Liver (tissue), 9 donors: Measurements from ENCODE around the gene TAF1. TPM values are rescaled to one million over a fixed set of nuclear protein-coding genes. Genes with fewer than 3 reads are reported as not detected.
"Not testable (repeated sequence)": the region's sequence is repeated elsewhere in the genome, so short reads cannot be mapped to it uniquely, and the experiment has no call there.

ENCODE experiments used
- DNase-seq: peaks from one replicate; pipeline ENCODE4 v3.0.0-alpha.2; 2017; ENCODE audit warnings: low spot score
- H3K27ac ChIP-seq, 2 donors: one replicate each; pipeline ENCODE4 v1.7.0; 2013; ENCODE audit warnings: inconsistent platforms in 2 of 2, low read length in 2 of 2, control low read depth in 1 of 2, low read depth in 1 of 2, mild to moderate bottlenecking in 1 of 2
- H3K27me3 ChIP-seq, 4 donors: one replicate each; pipeline versions ENCODE4 v1.6.1 to v1.7.0; 2013; ENCODE audit warnings: low read length in 3 of 4, inconsistent platforms in 1 of 4, mild to moderate bottlenecking in 1 of 4, moderate library complexity in 1 of 4; ENCODE audit not compliant: control insufficient read depth in 4 of 4, insufficient read depth in 4 of 4
- H3K36me3 ChIP-seq, 4 donors: one replicate each; pipeline versions ENCODE4 v1.6.1 to v1.7.0; 2013; ENCODE audit warnings: low read length in 3 of 4, mild to moderate bottlenecking in 3 of 4, low read depth in 1 of 4, moderate library complexity in 1 of 4; ENCODE audit not compliant: control insufficient read depth in 4 of 4, insufficient read depth in 3 of 4
- H3K4me1 ChIP-seq, 4 donors: one replicate each; pipeline versions ENCODE4 v1.6.1 to v1.7.0; 2013; ENCODE audit warnings: low read length in 3 of 4, mild to moderate bottlenecking in 3 of 4, moderate library complexity in 1 of 4; ENCODE audit not compliant: control insufficient read depth in 4 of 4, insufficient read depth in 4 of 4
- H3K4me3 ChIP-seq, 3 donors: one replicate each; pipeline versions ENCODE4 v1.6.1 to v1.7.0; 2013; ENCODE audit warnings: low read length in 3 of 3, control low read depth in 1 of 3, low read depth in 1 of 3, mild to moderate bottlenecking in 1 of 3
- H3K9ac ChIP-seq, 2 donors: one replicate each; pipeline ENCODE4 v1.7.0; 2013; ENCODE audit warnings: low read length in 2 of 2, mild to moderate bottlenecking in 2 of 2, moderate library complexity in 2 of 2, control low read depth in 1 of 2, low read depth in 1 of 2
- H3K9me3 ChIP-seq, 4 donors: one replicate each; pipeline versions ENCODE4 v1.6.1 to v1.7.0; 2013; ENCODE audit warnings: low read length in 3 of 4; ENCODE audit not compliant: control insufficient read depth in 4 of 4
- CTCF ChIP-seq: fragments of 150-350 bp; IDR thresholded peaks from 2 replicates; pipeline ENCODE4 v1.5.1; 2017; ENCODE audit warnings: improper control_type of control experiment, low read depth, low read length; ENCODE audit not compliant: missing input control
- EGR1 ChIP-seq, 2 donors: IDR thresholded peaks; 2 replicates each; pipeline ENCODE4 v1.6.1; 2016 to 2018; ENCODE audit warnings: antibody characterized with exemption in 2 of 2, low read depth in 2 of 2
- FOXA1 ChIP-seq: IDR thresholded peaks from 2 replicates; pipeline ENCODE4 v1.6.1; 2016; ENCODE audit warnings: antibody characterized with exemption
- FOXA2 ChIP-seq: IDR thresholded peaks from 2 replicates; pipeline ENCODE4 v1.6.1; 2016; ENCODE audit warnings: antibody characterized with exemption
- GABPA ChIP-seq, 2 donors: IDR thresholded peaks in 1 of 2; conservative IDR thresholded peaks in 1 of 2; 2 replicates each; pipeline ENCODE4 v1.6.1; 2016; ENCODE audit warnings: antibody characterized with exemption in 2 of 2, mild to moderate bottlenecking in 1 of 2, moderate library complexity in 1 of 2
- HNF4A ChIP-seq, 2 donors: conservative IDR thresholded peaks; 2 replicates each; pipeline ENCODE4 v1.6.1; 2016; ENCODE audit warnings: antibody characterized with exemption in 2 of 2, mild to moderate bottlenecking in 2 of 2
- HNF4G ChIP-seq: IDR thresholded peaks from 2 replicates; pipeline ENCODE4 v1.6.1; 2016; ENCODE audit warnings: antibody characterized with exemption
- JUND ChIP-seq, 2 donors: IDR thresholded peaks; 2 replicates each; pipeline ENCODE4 v1.6.1; 2016; ENCODE audit warnings: antibody characterized with exemption in 2 of 2
- MAX ChIP-seq: IDR thresholded peaks from 2 replicates; pipeline ENCODE4 v1.6.1; 2016; ENCODE audit warnings: antibody characterized with exemption
- NR2F2 ChIP-seq: IDR thresholded peaks from 2 replicates; pipeline ENCODE4 v1.6.1; 2016; ENCODE audit warnings: antibody characterized with exemption
- RAD21 ChIP-seq, 2 donors: IDR thresholded peaks; 2 replicates each; pipeline ENCODE4 v1.6.1; 2016; ENCODE audit warnings: antibody characterized with exemption in 2 of 2, mild to moderate bottlenecking in 2 of 2
- REST ChIP-seq: IDR thresholded peaks from 2 replicates; pipeline ENCODE4 v1.6.1; 2016; ENCODE audit warnings: antibody characterized with exemption, mild to moderate bottlenecking
- SP1 ChIP-seq: IDR thresholded peaks from 2 replicates; pipeline ENCODE4 v1.6.1; 2018; ENCODE audit warnings: antibody characterized with exemption, mild to moderate bottlenecking
- YY1 ChIP-seq: IDR thresholded peaks from 2 replicates; pipeline ENCODE4 v1.6.1; 2016; ENCODE audit warnings: antibody characterized with exemption, mild to moderate bottlenecking
- ZBTB33 ChIP-seq: IDR thresholded peaks from 2 replicates; pipeline ENCODE4 v1.6.1; 2016; ENCODE audit warnings: antibody characterized with exemption
- WGBS: extraction: QIAGEN DNeasy Blood & Tissue Kit; methylation state at CpG from one replicate; pipeline ENCODE4 v1.1.7; 2013; 5-methylcytosine and 5-hydroxymethylcytosine counted together
- polyA plus RNA-seq, 2 donors: library from polyadenylated mRNA; stranded (reverse) in 1 of 2; unstranded in 1 of 2; fragments of 200-250 nt in 1 of 2; fragments of >200 nt in 1 of 2; fragmentation: Nextera tagmentation in 1 of 2; extraction: Ambion mirVana in 1 of 2; gene quantifications; one replicate each; pipeline versions ENCODE4 v1.2.1 to v1.2.3, GENCODE V29; 2013 to 2015
- total RNA-seq, 2 donors: library from RNA; depleted of rRNA; stranded (reverse); fragments of >200 nt; gene quantifications; one replicate each; pipeline ENCODE4 v1.2.3, GENCODE V29; 2014
- donor health status: healthy.
- donor health status: healthy.
- donor health status: healthy.
- donor health status: healthy.
- donor health status: healthy.

Gene TAF1
- total and polyA plus RNA-seq, 4 donors: 2.8 to 37.7 (median 14.6) TPM

- H3K4me1 ChIP-seq: peaks cover 0 to 7% (median 0%) of the 10 kb centered on the region in 4 donors
- no peaks in the 10 kb centered on the region for H3K9me3 ChIP-seq
- no peaks in the 10 kb centered on the region for H3K27me3 ChIP-seq
- H3K9ac ChIP-seq: no peak overlapping the region
- H3K27ac ChIP-seq: no peak overlapping the region
- WGBS: 91% methylated on average over 5 of the region's 5 CpGs
- DNase-seq: no peak
- no peak for TF ChIP-seq SP1
- no peak for TF ChIP-seq HNF4A (conservative IDR thresholded peaks at IDR 0.05)
- TF ChIP-seq ZBTB33: no peak
- TF ChIP-seq NR2F2: no peak
- no peak for TF ChIP-seq GABPA (IDR thresholded peaks at IDR 0.05 in 1 of 2, conservative IDR thresholded peaks at IDR 0.05 in 1 of 2)
- TF ChIP-seq JUND (IDR thresholded peaks at IDR 0.05): no peak
- no peak for TF ChIP-seq RAD21 (IDR thresholded peaks at IDR 0.05)
- TF ChIP-seq HNF4G: no peak
- no peak overlapping the region for H3K4me3 ChIP-seq
- H3K36me3 ChIP-seq: peaks cover 2 to 52% (median 33%) of the 10 kb centered on the region in 4 donors
These were observed 30.4 kb downstream of the TAF1 start for GRCh38 chrX:71396576-71396975.

GRCh38 chrX:71400710-71401109 lies 34.6 kb downstream of the TAF1 start:
- Histone ChIP-seq H3K27me3 (no peaks in the 10 kb centered on the region), H3K27ac (no peak overlapping the region), H3K9ac (no peak overlapping the region), H3K4me3 (no peak overlapping the region), H3K9me3 (no peaks in the 10 kb centered on the region), H3K4me1 (no peaks in the 10 kb centered on the region), H3K36me3 (peaks cover 6 to 45% (median 22%) of the 10 kb centered on the region in 4 donors)
- 92% methylated on average over 1 of the region's 1 CpG for WGBS
- DNase-seq: no peak
- TF ChIP-seq ZBTB33: no peak
- no peak for TF ChIP-seq GABPA (IDR thresholded peaks at IDR 0.05 in 1 of 2, conservative IDR thresholded peaks at IDR 0.05 in 1 of 2)
- TF ChIP-seq REST: no peak
- no peak for TF ChIP-seq YY1
- no peak for TF ChIP-seq NR2F2
- TF ChIP-seq MAX: no peak
- no peak for TF ChIP-seq FOXA2
- no peak for TF ChIP-seq FOXA1
- TF ChIP-seq CTCF: no peak
- no peak for TF ChIP-seq JUND (IDR thresholded peaks at IDR 0.05)
- TF ChIP-seq EGR1 (IDR thresholded peaks at IDR 0.05; ENCODE audit: low read depth in 2 of 2): no peak
- no peak for TF ChIP-seq HNF4A (conservative IDR thresholded peaks at IDR 0.05)

- H3K27me3 ChIP-seq, H3K9me3 ChIP-seq, H3K9ac ChIP-seq, DNase-seq, H3K4me3 ChIP-seq, H3K27ac ChIP-seq, H3K4me1 ChIP-seq: not testable (repeated sequence)
- H3K36me3 ChIP-seq: peaks cover 4 to 24% (median 17%) of the 10 kb centered on the region in 4 donors
- WGBS: 74% methylated on average over 2 of the region's 5 CpGs
These were observed 50.1 kb downstream of the TAF1 start for GRCh38 chrX:71416260-71416659.
